GM21723 (cell line): ENCODE data around the gene RPRD1A.
A peak's percentile ranks its signal among the peaks of the same experiment; 100 is the strongest.
"Not testable (repeated sequence)": the region's sequence is repeated elsewhere in the genome, so short reads cannot be mapped to it uniquely, and the experiment has no call there.

Experiments
- ATAC-seq: cut with Tn5 transposase; IDR thresholded peaks from one replicate; pipeline ENCODE4 v1.9.1; 2021; ENCODE audit warnings: mild to moderate bottlenecking, moderate library complexity; ENCODE audit not compliant: unreplicated experiment

RPRD1A gene

DNA sequence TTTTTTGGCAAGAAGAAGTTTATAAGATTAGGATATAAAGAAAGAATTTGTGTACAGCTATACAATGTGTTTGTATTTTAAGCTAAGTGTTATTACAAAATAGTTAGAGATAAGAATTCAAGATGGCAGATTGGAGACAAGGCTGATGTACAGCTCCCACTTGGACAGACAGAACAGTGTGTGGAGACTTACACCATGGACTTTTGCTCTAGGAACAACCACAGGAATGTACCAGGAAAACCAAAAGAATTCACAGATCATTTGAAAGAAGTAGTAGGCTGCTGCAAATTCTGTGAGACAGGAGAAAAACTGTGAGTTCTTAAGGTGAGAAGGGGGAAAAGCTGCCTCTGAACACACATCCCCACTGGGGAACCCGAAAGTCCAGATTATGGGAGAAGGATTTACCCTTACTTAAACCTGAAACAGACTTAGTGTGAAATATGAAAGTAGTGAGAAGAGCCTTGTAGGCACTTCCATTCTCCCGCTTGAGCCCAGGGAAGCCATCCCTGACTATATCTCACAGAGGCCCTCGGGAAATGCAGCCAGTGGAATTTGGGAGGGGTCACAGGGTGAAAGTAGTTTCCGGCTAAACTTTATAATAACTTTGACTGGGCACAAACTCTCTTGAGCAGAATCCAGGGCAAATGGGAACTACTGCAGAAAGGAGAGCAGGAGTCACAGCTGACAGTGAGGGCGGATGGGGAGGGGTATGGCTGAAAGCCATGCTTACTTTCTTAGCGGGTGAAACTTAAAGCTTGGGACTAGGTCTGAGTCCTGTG, 11.6 kb upstream of the RPRD1A start:
- no peak for ATAC-seq

DNA sequence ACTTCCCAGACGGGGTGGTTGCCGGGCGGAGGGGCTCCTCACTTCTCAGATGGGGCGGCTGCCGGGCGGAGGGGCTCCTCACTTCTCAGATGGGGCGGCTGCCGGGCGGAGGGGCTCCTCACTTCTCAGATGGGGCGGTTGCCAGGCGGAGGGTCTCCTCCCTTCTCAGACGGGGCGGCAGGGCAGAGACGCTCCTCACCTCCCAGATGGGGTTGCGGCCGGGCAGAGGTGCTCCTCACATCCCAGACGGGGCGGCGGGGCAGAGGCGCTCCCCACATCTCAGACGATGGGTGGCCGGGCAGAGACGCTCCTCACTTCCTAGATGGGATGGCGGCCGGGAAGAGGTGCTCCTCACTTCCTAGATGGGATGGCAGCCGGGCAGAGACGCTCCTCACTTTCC, 10.4 kb upstream of the RPRD1A start:
- ATAC-seq = not testable (repeated sequence)

DNA sequence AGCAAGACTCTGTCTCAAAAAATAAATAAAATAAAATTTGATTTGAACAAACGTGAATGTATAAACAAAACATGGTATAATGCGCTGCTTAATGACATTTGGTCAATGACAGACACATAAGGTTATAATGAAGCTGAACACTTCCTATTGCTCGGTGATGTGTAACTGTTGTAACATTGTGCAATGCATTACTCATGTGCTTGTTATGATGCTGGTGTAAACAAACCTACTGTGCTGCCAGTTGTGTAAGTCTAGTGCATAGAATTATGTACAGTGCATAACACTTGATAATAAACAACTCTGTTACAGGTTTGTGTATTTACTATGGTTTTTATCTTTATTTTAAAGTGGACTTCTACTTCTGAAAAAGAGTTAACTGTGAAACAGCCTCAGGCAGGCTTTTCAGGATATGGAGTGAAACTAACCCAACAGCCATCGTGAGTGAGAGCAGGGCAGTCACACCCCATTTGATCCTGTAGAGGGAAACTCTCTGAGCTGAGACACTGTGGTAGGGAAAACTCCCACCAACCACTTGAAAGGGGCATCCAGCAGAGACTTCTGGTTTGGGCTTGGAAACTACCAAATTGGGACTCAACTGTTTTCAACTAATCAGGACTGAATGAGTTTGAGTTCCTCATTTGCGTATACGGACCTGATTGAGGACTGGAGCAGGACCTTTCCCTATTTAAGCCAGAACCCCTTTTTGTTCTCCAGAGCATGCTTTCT, 8.7 kb upstream of the RPRD1A start:
- ATAC-seq = peak; percentile 72

DNA sequence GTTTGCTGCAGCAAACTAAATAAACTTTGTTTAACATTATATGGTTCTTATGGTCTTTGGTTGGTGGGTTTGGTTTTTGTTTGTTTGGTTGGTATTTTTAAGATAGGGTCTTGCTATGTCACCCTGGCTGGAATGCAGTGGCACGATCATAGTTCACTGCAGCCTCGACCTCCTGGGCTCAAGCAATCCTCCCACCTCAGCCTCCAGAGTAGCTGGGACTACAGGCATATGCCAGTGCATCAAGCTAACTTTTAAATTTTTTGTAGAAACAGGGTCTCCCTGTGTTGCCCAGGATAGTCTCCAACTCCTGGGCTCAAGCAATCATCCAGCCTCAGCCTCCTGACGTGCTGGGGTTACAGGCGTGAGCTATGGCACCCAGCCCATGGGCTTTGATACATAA, 7.1 kb upstream of the RPRD1A start:
- no peak for ATAC-seq

DNA sequence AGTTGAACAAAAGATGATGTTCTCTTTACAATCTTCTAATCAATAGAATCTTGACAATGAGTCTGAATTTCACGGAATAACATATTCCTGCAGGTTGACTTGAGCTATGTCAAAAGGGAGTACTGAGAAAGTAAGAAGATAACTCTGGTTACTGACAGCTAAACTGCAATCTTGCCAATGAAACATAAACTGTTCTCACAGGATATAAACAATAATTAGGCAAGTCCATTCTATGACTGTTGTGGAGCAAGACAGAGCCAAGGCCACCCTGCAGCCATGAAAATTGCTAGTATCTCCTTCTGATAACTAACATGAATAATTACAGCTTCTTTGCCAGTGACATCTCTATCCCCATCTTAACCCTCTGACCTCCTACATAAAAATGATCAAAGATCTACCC, 6.3 kb upstream of the RPRD1A start:
- ATAC-seq = no peak

DNA sequence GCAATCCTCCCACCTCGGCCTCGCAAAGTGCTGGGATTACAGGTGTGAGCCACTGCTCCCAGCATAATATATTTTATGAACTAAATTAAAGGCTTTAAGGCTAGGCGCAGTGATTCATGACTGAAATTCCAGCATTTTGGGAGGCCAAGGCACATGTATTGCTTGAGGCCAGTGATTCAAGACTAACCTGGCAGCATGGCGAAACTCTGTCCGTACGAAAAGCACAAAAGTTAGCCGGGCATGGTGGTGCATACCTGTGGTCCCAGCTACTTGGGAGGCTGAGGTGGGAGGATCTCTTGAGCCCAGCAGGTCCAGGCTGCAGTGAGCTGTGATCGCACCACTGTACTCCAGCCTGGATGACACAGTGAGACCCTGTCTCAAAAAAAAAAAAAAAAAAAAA, 5.0 kb upstream of the RPRD1A start:
- not testable (repeated sequence) for ATAC-seq

DNA sequence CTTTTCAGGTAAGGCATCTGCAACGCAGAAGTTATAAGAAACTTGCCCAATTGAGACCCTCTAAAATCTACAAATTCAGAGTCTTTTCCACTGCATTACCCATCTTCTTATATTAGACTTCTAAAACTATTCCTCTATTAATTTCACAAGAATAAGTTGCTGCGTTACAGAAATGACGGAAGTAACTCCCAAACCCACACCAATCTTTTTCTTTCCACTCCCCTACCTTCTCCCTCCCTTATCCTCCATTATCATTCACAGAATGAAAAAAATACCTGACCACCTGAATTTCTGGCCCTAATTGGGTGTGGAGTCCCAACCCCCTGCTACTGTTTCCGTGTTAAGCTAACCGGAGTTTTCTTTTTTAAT, 689 bp downstream of the RPRD1A start:
- ATAC-seq = peak; percentile 6

DNA sequence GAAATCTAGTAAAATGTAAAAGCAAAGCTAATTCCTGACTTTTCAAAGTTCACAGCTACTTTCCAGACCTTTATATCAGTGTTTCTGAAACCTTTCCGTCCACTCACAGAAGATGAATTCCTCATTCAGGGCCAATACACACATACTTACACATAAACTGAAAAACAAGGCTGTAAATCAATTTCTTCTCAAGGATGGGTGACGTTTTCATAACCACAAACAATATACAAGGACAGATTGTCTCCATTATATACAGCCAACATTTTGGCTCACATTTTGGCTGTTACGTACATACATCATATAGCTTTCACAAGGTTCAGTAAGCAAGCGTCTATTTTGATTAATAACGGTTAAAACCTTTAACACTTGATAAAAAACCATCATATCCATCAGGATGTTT, 1.4 kb downstream of the RPRD1A start:
- ATAC-seq = no peak

DNA sequence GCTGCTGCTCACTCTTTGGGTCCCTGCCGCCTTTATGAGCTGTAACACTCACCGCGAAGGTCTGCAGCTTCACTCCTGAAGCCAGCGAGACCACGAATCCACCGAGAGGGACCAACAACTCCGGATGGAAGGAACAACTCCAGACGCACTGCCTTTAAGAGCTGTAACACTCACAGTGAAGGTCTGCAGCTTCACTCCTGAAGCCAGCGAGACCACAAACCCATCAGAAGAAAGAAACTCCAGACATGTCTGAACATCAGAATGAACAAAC, 2.6 kb downstream of the RPRD1A start:
- not testable (repeated sequence) for ATAC-seq

DNA sequence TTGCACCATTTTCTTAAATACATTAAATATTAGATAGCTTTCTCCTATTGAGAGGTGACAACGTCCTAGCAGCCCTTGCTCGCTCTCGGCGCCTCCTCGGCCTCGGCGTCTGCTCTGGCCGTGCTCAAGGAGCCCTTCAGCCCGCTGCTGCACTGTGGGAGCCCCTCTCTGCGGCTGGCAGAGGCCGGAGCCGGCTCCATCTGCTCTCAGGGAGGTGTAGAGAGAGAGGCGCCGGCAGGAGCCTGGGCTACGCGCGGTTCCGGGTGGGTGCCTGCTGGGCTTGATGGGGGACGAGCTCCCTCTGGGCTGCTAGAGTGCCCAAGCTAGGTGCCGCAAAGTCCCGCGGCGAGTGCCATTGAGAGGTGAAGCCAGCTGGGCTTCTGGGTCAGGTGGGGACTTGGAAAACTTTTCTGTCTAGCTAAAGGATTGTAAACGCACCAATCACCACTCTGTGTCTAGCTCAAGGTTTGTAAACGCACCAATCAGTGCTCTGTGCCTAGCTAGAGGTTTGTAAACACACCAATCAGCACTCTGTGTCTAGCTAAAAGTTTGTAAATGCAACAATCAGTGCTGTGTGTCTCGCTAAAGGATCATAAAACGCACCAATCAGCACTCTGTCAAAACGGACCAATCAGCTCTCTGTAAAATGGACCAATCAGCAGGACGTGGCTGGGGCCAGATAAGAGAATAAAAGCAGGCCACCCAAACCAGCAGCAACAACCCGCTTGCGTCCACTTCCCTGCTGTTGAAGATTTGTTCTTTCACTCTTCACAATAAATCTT, 3.1 kb downstream of the RPRD1A start:
- no peak for ATAC-seq

DNA sequence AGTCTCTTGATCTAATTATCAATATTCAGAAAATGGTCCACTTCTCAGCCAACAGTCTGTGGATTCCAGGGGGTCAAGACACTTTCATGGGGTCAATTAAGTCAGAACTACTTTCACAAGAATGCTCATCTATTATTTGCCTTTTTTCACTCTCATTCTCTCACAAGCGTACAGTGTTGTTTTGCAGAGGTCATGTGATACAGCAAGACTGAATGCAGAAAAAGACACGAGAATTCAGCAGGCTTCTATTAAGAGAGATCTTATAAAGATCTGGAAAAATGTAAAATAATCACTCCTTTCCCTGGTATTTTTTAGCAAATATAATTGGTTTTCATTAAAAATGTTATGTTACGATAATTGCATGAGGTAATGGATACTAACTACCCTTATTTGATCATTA, 8.7 kb downstream of the RPRD1A start:
- ATAC-seq = no peak

DNA sequence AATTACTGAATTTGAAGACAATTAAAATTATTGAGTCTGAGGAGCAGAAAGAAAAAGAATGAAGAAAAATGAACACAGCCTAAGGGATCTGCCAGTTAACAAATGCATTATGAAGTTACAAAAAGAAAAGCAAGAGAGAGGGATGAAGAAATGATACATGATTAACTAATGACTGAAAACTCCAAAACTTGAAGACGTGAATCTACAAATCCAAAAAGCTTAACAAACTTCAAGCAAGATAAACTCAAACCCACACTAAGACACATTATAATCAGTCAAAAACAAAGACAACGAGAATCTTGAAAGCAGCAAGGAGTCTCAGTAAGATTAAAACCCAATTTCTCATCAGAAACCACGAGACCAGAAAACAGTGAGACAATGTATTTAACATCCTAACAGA, 15.6 kb downstream of the RPRD1A start:
- ATAC-seq = no peak

DNA sequence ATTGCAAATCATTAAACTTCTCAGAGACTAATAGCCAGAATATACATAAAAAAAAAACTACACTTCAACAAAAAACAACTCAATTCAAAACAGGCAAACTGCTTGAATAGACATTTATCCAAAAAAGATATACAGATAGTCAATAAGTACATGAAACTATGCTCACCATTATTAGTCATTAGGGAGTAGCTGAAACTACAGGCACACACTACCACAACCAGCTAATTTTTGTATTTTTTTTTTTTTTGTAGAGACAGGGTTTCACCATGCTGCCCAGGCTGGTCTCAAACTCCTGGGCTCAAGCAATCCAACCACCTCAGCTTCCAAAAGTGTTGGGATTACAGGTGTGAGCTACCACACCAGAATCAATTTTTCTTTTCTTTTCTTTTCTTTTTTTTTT, 16.9 kb downstream of the RPRD1A start:
- no peak for ATAC-seq

DNA sequence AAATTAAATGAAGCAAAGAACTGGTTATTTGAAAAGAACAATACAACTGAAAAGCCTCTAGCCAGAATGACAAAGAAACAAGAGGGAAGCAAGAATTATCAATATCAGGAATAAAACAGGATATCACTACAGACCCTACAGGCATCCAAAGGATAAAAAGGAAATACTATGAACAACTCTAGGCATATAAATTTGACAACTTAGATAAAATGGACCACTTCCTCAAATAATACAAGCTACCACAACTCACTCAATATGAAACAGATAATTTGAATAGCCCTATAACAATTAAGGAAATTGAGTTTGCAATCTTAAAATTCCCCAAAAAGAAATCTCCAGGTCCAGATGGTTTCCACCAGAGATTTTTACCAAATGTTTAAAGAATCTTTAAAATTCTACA, 19.8 kb downstream of the RPRD1A start:
- no peak for ATAC-seq

DNA sequence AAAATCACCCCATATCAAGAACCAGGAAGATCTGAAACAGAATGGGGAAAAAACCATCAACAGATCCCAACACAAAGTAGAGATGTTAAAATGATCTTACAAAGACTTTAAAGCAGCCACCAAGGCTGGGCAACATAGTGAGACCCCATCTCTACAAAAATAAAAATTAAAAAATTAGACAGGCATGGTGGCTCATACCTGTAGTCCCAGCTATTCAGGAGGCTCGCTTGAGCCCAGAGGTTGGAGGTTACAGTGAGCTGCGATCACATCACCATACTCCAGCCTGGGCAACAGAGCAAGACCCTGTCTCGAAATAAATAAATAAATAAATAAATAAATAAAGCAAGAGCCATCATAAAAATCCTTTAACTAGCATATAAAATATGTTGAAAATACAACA, 20.5 kb downstream of the RPRD1A start:
- no peak for ATAC-seq

DNA sequence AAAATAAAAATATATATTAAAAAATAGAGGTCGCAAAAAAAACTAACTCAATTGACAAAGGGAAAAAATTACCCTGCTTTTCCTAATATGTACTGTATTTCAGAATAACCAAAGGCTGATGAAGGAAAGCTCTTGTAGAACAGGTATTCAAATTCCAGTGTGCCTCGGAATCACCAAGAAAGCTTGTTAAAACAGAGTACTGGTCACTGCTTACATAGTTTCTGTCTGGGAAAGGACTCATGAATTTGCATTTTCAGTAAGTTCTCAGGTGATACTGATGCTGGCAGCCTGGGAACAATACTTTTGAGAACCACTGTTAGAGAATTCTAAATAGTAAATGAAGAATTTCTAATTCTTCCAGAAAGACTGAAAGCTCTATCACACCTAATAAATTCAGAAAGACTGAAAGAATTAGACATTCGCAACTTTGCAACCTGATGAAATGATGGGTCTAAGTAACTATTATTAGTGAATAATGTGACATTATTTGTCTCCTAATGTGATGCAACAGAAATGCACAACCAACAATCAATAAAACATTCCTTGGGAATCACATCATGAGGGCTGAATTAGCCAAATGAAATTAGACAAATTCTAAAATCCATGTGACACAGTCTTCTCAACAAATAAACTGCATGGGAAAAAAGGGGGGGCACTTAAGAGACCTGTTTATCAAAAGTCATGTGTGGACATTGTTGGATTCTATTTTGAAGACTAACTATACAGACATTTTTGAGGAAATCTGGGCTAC, 21.9 kb downstream of the RPRD1A start:
- ATAC-seq = no peak

DNA sequence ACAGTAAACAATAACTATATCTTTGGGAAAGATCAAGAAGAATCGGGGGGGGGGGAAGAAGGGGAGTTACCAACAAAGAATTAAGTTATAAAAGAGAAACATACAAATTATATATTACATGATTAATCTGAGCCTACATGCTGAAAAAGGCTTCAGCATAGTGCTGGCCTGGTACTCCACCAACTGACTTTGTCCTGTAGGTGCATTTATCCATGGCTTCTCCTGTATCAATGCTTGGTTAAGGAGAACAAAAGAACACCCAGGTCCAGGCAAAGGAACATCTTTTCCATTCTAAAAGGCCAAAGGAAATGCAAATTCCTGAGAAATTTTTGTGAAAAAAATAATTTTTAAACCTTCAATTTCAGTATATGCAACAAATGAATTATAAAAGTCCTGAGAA, 24.2 kb downstream of the RPRD1A start:
- no peak for ATAC-seq

DNA sequence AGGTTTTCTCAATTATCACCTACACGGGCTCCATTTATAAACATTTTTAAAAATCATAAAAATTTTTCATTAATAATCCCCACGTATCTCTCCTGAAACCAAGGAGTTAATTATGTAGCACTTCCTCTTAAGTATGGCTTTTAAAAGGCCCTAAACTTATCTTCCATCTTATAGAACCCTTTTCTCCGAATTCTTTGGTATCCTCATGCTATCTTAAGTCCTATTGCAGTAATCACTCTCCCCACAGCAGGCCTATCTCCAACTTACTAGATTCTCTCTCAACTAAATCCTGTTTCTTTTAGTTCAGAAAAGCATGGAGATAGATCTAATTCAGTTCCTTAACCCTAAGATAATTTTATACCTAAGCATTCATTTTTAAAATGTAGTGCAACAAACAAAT, 26.2 kb downstream of the RPRD1A start:
- ATAC-seq = no peak

DNA sequence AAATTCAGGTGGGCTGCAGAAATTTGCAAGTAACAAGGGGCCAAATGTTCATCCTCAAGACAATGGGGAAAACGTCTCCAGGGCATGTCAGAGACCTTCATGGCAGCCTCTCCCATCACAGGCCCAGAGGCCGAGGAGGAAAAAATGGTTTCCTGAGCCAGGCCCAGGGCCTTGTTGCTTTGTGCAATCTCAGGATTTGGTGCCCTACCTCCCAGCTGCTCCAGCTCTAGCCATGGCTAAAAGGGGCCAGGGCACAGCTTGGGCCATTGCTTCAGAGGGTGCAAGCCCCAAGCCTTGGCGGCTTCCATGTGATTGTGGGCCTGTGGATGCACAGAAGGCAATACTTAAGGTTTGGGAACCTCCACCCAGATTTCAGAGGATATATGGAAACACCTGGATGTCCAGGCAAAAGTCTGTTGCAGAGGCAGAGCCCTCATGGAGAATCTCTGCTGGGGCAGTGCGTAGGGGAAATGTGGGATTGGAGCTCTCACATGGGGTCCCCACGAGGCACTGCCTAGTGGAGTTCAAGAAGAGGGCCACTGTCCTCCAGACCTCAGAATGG, 29.2 kb downstream of the RPRD1A start:
- ATAC-seq = no peak

DNA sequence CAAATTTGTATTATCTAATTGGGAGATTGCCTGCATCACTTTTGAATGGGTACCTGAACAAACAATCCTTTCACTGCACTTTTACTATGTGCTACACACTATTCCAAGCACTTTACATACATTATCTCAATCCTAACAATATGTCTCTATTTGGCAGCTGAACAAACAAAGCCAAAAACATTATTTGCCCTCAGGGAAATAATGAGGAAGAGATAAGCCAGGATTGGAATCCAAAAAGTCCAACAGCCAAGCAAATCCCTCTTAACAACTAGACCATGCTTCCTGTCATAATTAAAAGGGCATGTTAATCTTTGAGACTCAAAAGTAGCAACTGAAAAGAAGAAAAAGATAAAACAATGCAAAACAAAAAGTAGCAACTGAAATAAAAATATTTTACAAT, 32.1 kb downstream of the RPRD1A start:
- no peak for ATAC-seq

DNA sequence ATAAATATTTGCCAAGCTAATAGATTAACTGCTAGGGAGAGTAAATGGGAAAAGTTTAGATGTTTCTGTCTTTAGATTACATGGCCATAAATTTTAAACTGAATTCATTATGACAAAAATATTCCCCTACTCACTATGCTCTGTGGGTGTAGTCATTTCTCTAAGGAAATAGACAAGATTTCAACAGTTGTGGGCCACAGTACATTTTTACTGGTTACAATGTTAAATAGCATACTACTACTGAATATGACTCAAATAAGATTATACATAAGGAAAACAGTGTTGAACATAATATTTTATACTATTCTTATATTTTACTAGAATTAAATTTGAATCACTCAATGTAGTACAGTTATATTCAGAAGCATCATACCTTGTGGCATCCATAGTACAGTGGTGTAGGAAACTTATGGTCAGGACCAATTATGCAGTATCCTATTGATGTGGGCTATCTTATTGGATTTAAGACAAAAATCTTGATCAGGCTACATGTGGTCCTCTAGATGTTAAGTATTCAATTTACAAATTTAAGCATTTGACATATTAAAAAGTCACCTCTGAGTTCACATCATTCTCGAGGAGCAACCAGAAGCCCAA, 33.0 kb downstream of the RPRD1A start:
- no peak for ATAC-seq
